Measurements from ENCODE around the gene ZNF516. TPM values are rescaled to one million over a fixed set of nuclear protein-coding genes. Genes with fewer than 3 reads are reported as not detected.

Gene ZNF516
- total and polyA plus RNA-seq, 7 donors = 2.4 to 20.6 (median 9.6) TPM

GRCh38 chr18:76490033-76490432 is 5.0 kb downstream of the ZNF516 start:
- no peaks in the 10 kb centered on the region for H3K9me3 ChIP-seq
- intact Hi-C loops (cut with DNase I) = loop anchor here (2.0 to 10.0 kb wide), 5 partner anchors 13 to 125 kb away; no protein-coding TSS in a partner anchor
- WGBS, 3 donors = 24 to 52% (median 26%) methylated on average over 5 of the region's 5 CpGs
- ATAC-seq = no peak
- no peaks in the 10 kb centered on the region for H3K27me3 ChIP-seq (ENCODE audit: insufficient read depth in 3 of 3, low read length in 2 of 3)
- peaks cover 39% of the 10 kb centered on the region for H3K4me1 ChIP-seq
- TF ChIP-seq CTCF (IDR thresholded peaks at IDR 0.05) = no peak
- peak overlapping the region; percentile 90 for H3K27ac ChIP-seq
- peak overlapping the region; percentile 92 for H3K4me3 ChIP-seq
- no peaks in the 10 kb centered on the region for H3K36me3 ChIP-seq (ENCODE audit: insufficient read depth in 1 of 2, low read depth in 1 of 2)
- no peak for DNase-seq

GRCh38 chr18:76489081-76489480 is 6.0 kb downstream of the ZNF516 start:
- WGBS, 3 donors = 25 to 55% (median 27%) methylated on average over 4 of the region's 4 CpGs
- peak overlapping the region; percentile 92 for H3K4me3 ChIP-seq
- ATAC-seq = no peak
- intact Hi-C loops (cut with DNase I) = no loop called here
- no peaks in the 10 kb centered on the region for H3K9me3 ChIP-seq
- peaks cover 39% of the 10 kb centered on the region for H3K4me1 ChIP-seq
- H3K36me3 ChIP-seq (ENCODE audit: insufficient read depth in 1 of 2, low read depth in 1 of 2) = no peaks in the 10 kb centered on the region
- H3K27ac ChIP-seq = peak overlapping the region; percentile 90
- no peaks in the 10 kb centered on the region for H3K27me3 ChIP-seq (ENCODE audit: insufficient read depth in 3 of 3, low read length in 2 of 3)
- TF ChIP-seq CTCF (IDR thresholded peaks at IDR 0.05) = no peak
- no peak for DNase-seq

- Histone ChIP-seq H3K4me1 (peaks cover 39% of the 10 kb centered on the region), H3K36me3 (ENCODE audit: insufficient read depth in 1 of 2, low read depth in 1 of 2) (no peaks in the 10 kb centered on the region), H3K27ac (peak overlapping the region; percentile 90), H3K4me3 (no peak overlapping the region), H3K27me3 (ENCODE audit: insufficient read depth in 3 of 3, low read length in 2 of 3) (no peaks in the 10 kb centered on the region), H3K9me3 (no peaks in the 10 kb centered on the region)
- DNase-seq = peak in 1 of 2 donors; percentile 53
- ATAC-seq = no peak
- intact Hi-C loops (cut with DNase I) = no loop called here
- 17 to 40% (median 26%) methylated on average over 9 of the region's 9 CpGs for WGBS, 3 donors
- no peak for TF ChIP-seq CTCF (IDR thresholded peaks at IDR 0.05)
These were observed 6.9 kb downstream of the ZNF516 start for GRCh38 chr18:76488190-76488589.

GRCh38 chr18:76487782-76488181 is 7.3 kb downstream of the ZNF516 start:
- Histone ChIP-seq H3K27me3 (ENCODE audit: insufficient read depth in 3 of 3, low read length in 2 of 3) (no peaks in the 10 kb centered on the region), H3K4me3 (no peak overlapping the region), H3K9me3 (no peaks in the 10 kb centered on the region), H3K27ac (peak overlapping the region; percentile 90), H3K36me3 (ENCODE audit: insufficient read depth in 1 of 2, low read depth in 1 of 2) (no peaks in the 10 kb centered on the region), H3K4me1 (peaks cover 39% of the 10 kb centered on the region)
- ATAC-seq (no peak), DNase-seq (no peak)
- WGBS, 3 donors = 41 to 58% (median 45%) methylated on average over 8 of the region's 8 CpGs
- intact Hi-C loops (cut with DNase I) = no loop called here
- TF ChIP-seq CTCF (IDR thresholded peaks at IDR 0.05) = no peak

GRCh38 chr18:76487070-76487469 is 8.0 kb downstream of the ZNF516 start:
- DNase-seq (no peak), ATAC-seq (no peak)
- 29 to 49% (median 36%) methylated on average over 5 of the region's 5 CpGs for WGBS, 3 donors
- Histone ChIP-seq H3K36me3 (ENCODE audit: insufficient read depth in 1 of 2, low read depth in 1 of 2) (no peaks in the 10 kb centered on the region), H3K4me3 (peak overlapping the region; percentile 8), H3K4me1 (peaks cover 39% of the 10 kb centered on the region), H3K27me3 (ENCODE audit: insufficient read depth in 3 of 3, low read length in 2 of 3) (no peaks in the 10 kb centered on the region), H3K9me3 (no peaks in the 10 kb centered on the region), H3K27ac (no peak overlapping the region)
- TF ChIP-seq CTCF (IDR thresholded peaks at IDR 0.05) = no peak
- intact Hi-C loops (cut with DNase I) = no loop called here

Measured in psoas muscle (tissue), 8 donors.